SK-N-SH (cell line): ENCODE results near the gene MAPK8IP1. TPM values are rescaled to one million over a fixed set of nuclear protein-coding genes. Genes with fewer than 3 reads are reported as not detected.

Experiments used
- CTCF ChIA-PET: fragments of 300-600, 350-600 bp; formaldehyde crosslinking; extraction: SDS; loops from one replicate; lab custom pipeline; 2021; lab: Yijun Ruan, JAX
- POLR2A ChIA-PET: fragments of 350-600 bp; sonication (Branson Sonifier 250); formaldehyde crosslinking; extraction: SDS; loops from one replicate; lab custom pipeline; 2020; ENCODE audit warnings: antibody characterized with exemption, inconsistent platforms; lab: Yijun Ruan, JAX
- DNase-seq: peaks from one replicate; pipeline ENCODE4 v3.0.0; 2012
- H2AFZ ChIP-seq: fragments of 200-600 bp; sonication (generic); 2 replicates; pipeline ENCODE4 v1.8.1; 2016; ENCODE audit warnings: antibody characterized with exemption, mild to moderate bottlenecking, low read depth
- H3F3A ChIP-seq: fragments of 200-600 bp; sonication (generic); replicated peaks from 2 replicates; pipeline ENCODE3; 2016; ENCODE audit warnings: antibody characterized with exemption, mild to moderate bottlenecking; ENCODE audit not compliant: insufficient read depth
- H3K27ac ChIP-seq, 2 experiments: fragments of 200-500 bp in 1 of 2; fragments of 200-600 bp in 1 of 2; sonication (Bioruptor generic) in 1 of 2; sonication (generic), shearing (Covaris generic) in 1 of 2; 2 replicates each; pipeline versions ENCODE4 v1.5.1 to v1.6.1; 2014 to 2016; ENCODE audit warnings: low read depth in 2 of 2, inconsistent platforms in 1 of 2, low read length in 1 of 2, mild to moderate bottlenecking in 1 of 2, mixed read lengths in 1 of 2
- H3K27me3 ChIP-seq: fragments of 200-600 bp; sonication (generic), shearing (Covaris generic); 2 replicates; pipeline ENCODE4 v1.6.1; 2016; ENCODE audit warnings: mixed run types; ENCODE audit not compliant: insufficient read depth
- H3K36me3 ChIP-seq, 2 experiments: fragments of 200-500 bp in 1 of 2; fragments of 200-600 bp in 1 of 2; sonication (Bioruptor generic) in 1 of 2; sonication (generic) in 1 of 2; replicated peaks in 1 of 2; 2 replicates each; pipeline versions ENCODE3 to v1.5.1; 2014 to 2016; ENCODE audit warnings: low read length in 1 of 2, mild to moderate bottlenecking in 1 of 2; ENCODE audit not compliant: insufficient read depth in 2 of 2, control insufficient read depth in 1 of 2
- H3K4me1 ChIP-seq, 2 experiments: fragments of 200-500 bp in 1 of 2; fragments of 200-600 bp in 1 of 2; sonication (Bioruptor generic) in 1 of 2; sonication (generic), shearing (Covaris generic) in 1 of 2; 2 replicates each; pipeline versions ENCODE4 v1.5.1 to v1.6.1; 2014 to 2016; ENCODE audit warnings: low read depth in 1 of 2, low read length in 1 of 2, mixed run types in 1 of 2; ENCODE audit not compliant: insufficient read depth in 2 of 2, control insufficient read depth in 1 of 2
- H3K4me2 ChIP-seq: fragments of 200-600 bp; sonication (generic), shearing (Covaris generic); 2 replicates; pipeline ENCODE4 v1.6.1; 2017; ENCODE audit warnings: mixed run types
- H3K4me3 ChIP-seq, 2 experiments: fragments of 200-500 bp in 1 of 2; fragments of 200-600 bp in 1 of 2; sonication (Bioruptor generic) in 1 of 2; sonication (generic), shearing (Covaris generic) in 1 of 2; 2 replicates each; pipeline versions ENCODE4 v1.5.1 to v1.8.1; 2014 to 2016; ENCODE audit warnings: low read depth in 2 of 2, inconsistent platforms in 1 of 2, low read length in 1 of 2, mild to moderate bottlenecking in 1 of 2, mixed read lengths in 1 of 2, moderate library complexity in 1 of 2
- H3K79me2 ChIP-seq: fragments of 200-600 bp; sonication (generic); 2 replicates; pipeline ENCODE4 v1.8.1; 2017; ENCODE audit warnings: mild to moderate bottlenecking; ENCODE audit not compliant: insufficient read depth
- H3K9ac ChIP-seq: fragments of 200-600 bp; sonication (generic); 2 replicates; pipeline ENCODE4 v1.6.1; 2017; ENCODE audit warnings: mixed run types
- H3K9me2 ChIP-seq: fragments of 200-600 bp; sonication (generic); 2 replicates; pipeline ENCODE4 v1.6.1; 2017; ENCODE audit warnings: mixed run types
- H3K9me3 ChIP-seq: fragments of 200-600 bp; sonication (generic); 2 replicates; pipeline ENCODE4 v1.6.1; 2017; ENCODE audit warnings: mixed run types, mild to moderate bottlenecking, moderate library complexity
- H4K20me1 ChIP-seq: fragments of 200-600 bp; sonication (generic); 2 replicates; pipeline ENCODE4 v1.6.1; 2017; ENCODE audit warnings: mild to moderate bottlenecking, mixed run types; ENCODE audit not compliant: insufficient read depth
- CHD2 ChIP-seq: fragments of 150-350 bp; IDR thresholded peaks from 2 replicates; pipeline ENCODE4 v1.6.1; 2018; ENCODE audit warnings: low read length; ENCODE audit not compliant: partially characterized antibody
- ELF1 ChIP-seq: IDR thresholded peaks from 2 replicates; pipeline ENCODE4 v1.4.0; 2012
- EP300 ChIP-seq, 2 experiments: IDR thresholded peaks; 2 replicates each; pipeline versions ENCODE4 v1.4.0 to v1.6.1; 2012; ENCODE audit warnings: borderline replicate concordance in 1 of 2, low read depth in 1 of 2, low read length in 1 of 2
- FOSL2 ChIP-seq: IDR thresholded peaks from 2 replicates; pipeline ENCODE4 v1.4.0; 2012; ENCODE audit warnings: low read depth, mild to moderate bottlenecking, moderate library complexity, borderline replicate concordance
- FOXM1 ChIP-seq: IDR thresholded peaks from 2 replicates; pipeline ENCODE4 v1.4.0; 2012; ENCODE audit warnings: low read depth, mild to moderate bottlenecking
- GABPA ChIP-seq: IDR thresholded peaks from 2 replicates; pipeline ENCODE4 v1.4.0; 2012; ENCODE audit warnings: low read depth, mild to moderate bottlenecking
- IRF3 ChIP-seq: fragments of 150-350 bp; IDR thresholded peaks from 2 replicates; pipeline ENCODE4 v1.6.1; 2016; ENCODE audit warnings: mild to moderate bottlenecking, low read depth, low read length
- JUND ChIP-seq: IDR thresholded peaks from 2 replicates; pipeline ENCODE4 v1.4.0; 2012
- MAX ChIP-seq: IDR thresholded peaks from 2 replicates; pipeline ENCODE4 v1.4.0; 2012; ENCODE audit warnings: low read depth
- NFIC ChIP-seq: IDR thresholded peaks from 2 replicates; pipeline ENCODE4 v1.4.0; 2012; ENCODE audit warnings: borderline replicate concordance
- NRF1 ChIP-seq: IDR thresholded peaks from 2 replicates; pipeline ENCODE4 v1.6.1; 2012; ENCODE audit warnings: low read depth, mild to moderate bottlenecking, low read length
- PBX3 ChIP-seq: IDR thresholded peaks from 2 replicates; pipeline ENCODE4; 2012
- POLR2AphosphoS5 ChIP-seq: IDR thresholded peaks from 2 replicates; pipeline ENCODE4 v1.6.1; 2012; ENCODE audit warnings: low read depth, low read length
- RAD21 ChIP-seq: IDR thresholded peaks from 2 replicates; pipeline ENCODE4 v1.6.1; 2012; ENCODE audit warnings: mild to moderate bottlenecking, low read length
- RCOR1 ChIP-seq: fragments of 150-350 bp; IDR thresholded peaks from 2 replicates; pipeline ENCODE4 v1.6.1; 2017; ENCODE audit warnings: antibody characterized with exemption, low read length
- RFX5 ChIP-seq: IDR thresholded peaks from 2 replicates; pipeline ENCODE4 v1.6.1; 2012; ENCODE audit warnings: mild to moderate bottlenecking, improper control_type of control experiment, low read length
- RXRA ChIP-seq: IDR thresholded peaks from 2 replicates; pipeline ENCODE4 v1.4.0; 2012; ENCODE audit warnings: low read depth, mild to moderate bottlenecking, borderline replicate concordance
- SIN3A ChIP-seq: IDR thresholded peaks from 2 replicates; pipeline ENCODE4 v1.6.1; 2012; ENCODE audit warnings: low read depth, mild to moderate bottlenecking, low read length, moderate library complexity, borderline replicate concordance
- SMC3 ChIP-seq: IDR thresholded peaks from 2 replicates; pipeline ENCODE4 v1.6.1; 2012; ENCODE audit warnings: low read depth, low read length, improper control_type of control experiment
- TCF12 ChIP-seq: IDR thresholded peaks from 2 replicates; pipeline ENCODE4 v1.4.0; 2012
- USF1 ChIP-seq: IDR thresholded peaks from 2 replicates; pipeline ENCODE4 v1.4.0; 2012; ENCODE audit warnings: low read depth, borderline replicate concordance
- USF2 ChIP-seq: fragments of 150-350 bp; IDR thresholded peaks from 2 replicates; pipeline ENCODE4 v1.6.1; 2017; ENCODE audit warnings: antibody characterized with exemption, low read length, low read depth, borderline replicate concordance
- YY1 ChIP-seq: IDR thresholded peaks from 2 replicates; pipeline ENCODE4 v1.4.0; 2012; ENCODE audit warnings: low read depth, mild to moderate bottlenecking
- WGBS: methylation state at CpG from one replicate; pipeline ENCODE4 v1.1.6; 2017; ENCODE audit warnings: low lambda C conversion rate; 5-methylcytosine and 5-hydroxymethylcytosine counted together
- polyA plus RNA-seq, 3 experiments: library from polyadenylated mRNA; depleted of rRNA; stranded (reverse); fragments of >200 nt; gene quantifications; 2 replicates each; pipeline ENCODE4 v1.2.3, GENCODE V29; 2012

The MAPK8IP1 gene
- polyA plus RNA-seq, 1 of the 3 experiments (the other 2 are of a cell fraction): 12.5 TPM

- peaks cover 34 to 35% of the 10 kb centered on the region in 2 experiments for H3K36me3 ChIP-seq
- no peak overlapping the region for H3K4me3 ChIP-seq
- H4K20me1 ChIP-seq: 0 out of 2 replicates have a peak, but pooled peaks cover 11% of the 10 kb centered on the region
- H3K4me2 ChIP-seq: peak overlapping the region; percentile 60; the same call in 1 of the 2 replicates
- DNase-seq: no peak
- H3K4me1 ChIP-seq: peaks cover 36 to 52% of the 10 kb centered on the region in 2 experiments
- TF ChIP-seq SMC3 (no peak), TCF12 (no peak), JUND (no peak)
- H3K9me3 ChIP-seq: no peaks in the 10 kb centered on the region
- H3F3A ChIP-seq: peaks cover 15% of the 10 kb centered on the region
- H3K79me2 ChIP-seq: peaks cover 13% of the 10 kb centered on the region; the same call in 1 of the 2 replicates
- H3K9ac ChIP-seq: peak overlapping the region; percentile 15; the same call in 1 of the 2 replicates
- no peaks in the 10 kb centered on the region for H3K27me3 ChIP-seq
- ChIA-PET POLR2A (interaction anchor here (1.1 to 1.2 kb wide), 2 partner anchors 12 to 59 kb away, joined by 5 to 6 read pairs; partner anchors contain the start of gene CRY2), CTCF (interaction anchor here (0.6 to 8.1 kb wide), 7 partner anchors 11 to 106 kb away, joined by 3 to 118 read pairs (median 3); partner anchors contain the start of gene CRY2)
- H3K27ac ChIP-seq: peak overlapping the region; percentile 87 to 95
- H2AFZ ChIP-seq: no peak overlapping the region
- H3K9me2 ChIP-seq: no peaks in the 10 kb centered on the region
- 88% methylated on average over 5 of the region's 5 CpGs for WGBS
These were observed 26.6 kb upstream of the MAPK8IP1 start for GRCh38 chr11:45858751-45859398.

GRCh38 chr11:45859661-45860140 is 25.8 kb upstream of the MAPK8IP1 start:
- Histone ChIP-seq H3K27me3 (no peaks in the 10 kb centered on the region), H3K9me2 (no peaks in the 10 kb centered on the region), H3K4me1 (peaks cover 36 to 52% of the 10 kb centered on the region in 2 experiments), H3K36me3 (peaks cover 34 to 36% of the 10 kb centered on the region in 2 experiments), H3K4me2 (peak overlapping the region; percentile 60; the same call in 1 of the 2 replicates), H3K4me3 (no peak overlapping the region), H3K9ac (peak overlapping the region; percentile 35; the same call in 1 of the 2 replicates), H3F3A (peaks cover 15% of the 10 kb centered on the region), H3K9me3 (no peaks in the 10 kb centered on the region), H4K20me1 (0 out of 2 replicates have a peak, but pooled peaks cover 7% of the 10 kb centered on the region), H3K79me2 (peaks cover 5% of the 10 kb centered on the region; the same call in 1 of the 2 replicates), H2AFZ (no peak overlapping the region), H3K27ac (peak overlapping the region; percentile 87 to 95)
- CTCF ChIA-PET: interaction anchor here (0.7 to 8.1 kb wide), 6 partner anchors 11 to 105 kb away, joined by 3 to 118 read pairs (median 4); no protein-coding TSS in a partner anchor
- peak; percentile 87 for DNase-seq
- POLR2A ChIA-PET: interaction anchor here (1.1 to 1.2 kb wide), 2 partner anchors 13 to 58 kb away, joined by 5 to 6 read pairs; partner anchors contain the start of gene CRY2
- 34% methylated on average over 10 of the region's 12 CpGs for WGBS
- TF ChIP-seq RXRA (peak; percentile 37; the same call in 1 of the 2 replicates), TCF12 (peak; percentile 69), RAD21 (peak; percentile 33; the same call in 1 of the 2 replicates), USF2 (no peak), USF1 (peak; percentile 43; the same call in 1 of the 2 replicates), IRF3 (no peak), EP300 (IDR thresholded peaks at IDR 0.05; ENCODE audit: borderline replicate concordance in 1 of 2, low read depth in 1 of 2, low read length in 1 of 2) (peak; percentile 58 to 65; a peak in 3 of 4 replicates), PBX3 (peak; percentile 48; the same call in 1 of the 2 replicates), JUND (no peak), MAX (peak; percentile 93), SIN3A (peak; percentile 91; the same call in 1 of the 2 replicates), YY1 (no peak), FOXM1 (no peak), ELF1 (no peak), GABPA (no peak), RCOR1 (peak; percentile 78), FOSL2 (no peak), RFX5 (0 out of 2 replicates have a peak, but pooled peaks have one; percentile 34), NFIC (peak; percentile 94), CHD2 (peak; percentile 96), NRF1 (no peak), POLR2AphosphoS5 (peak; percentile 41; the same call in 1 of the 2 replicates)
